Keratinocyte (primary cell): ENCODE data around the gene BCAS3.

Experiments used
- EZH2 ChIP-seq: IDR thresholded peaks from one replicate; pipeline ENCODE4 v1.6.1; 2012; ENCODE audit warnings: inconsistent platforms, mild to moderate bottlenecking, low read length, moderate library complexity
- TF ChIP-seq, protein P1 (sequence below), 3 experiments: IDR thresholded peaks in 1 of 3; conservative IDR thresholded peaks in 1 of 3; optimal IDR thresholded peaks in 1 of 3; 2 replicates in 2 of 3; 3 replicates in 1 of 3; pipeline versions ENCODE3 to v1.5.1; 2011; ENCODE audit warnings: low read length in 3 of 3, mild to moderate bottlenecking in 3 of 3, moderate library complexity in 2 of 3, control low read depth in 1 of 3, inconsistent platforms in 1 of 3; ENCODE audit not compliant: insufficient read depth in 2 of 3; ENCODE audit errors: extremely low read depth in 1 of 3

DNA sequence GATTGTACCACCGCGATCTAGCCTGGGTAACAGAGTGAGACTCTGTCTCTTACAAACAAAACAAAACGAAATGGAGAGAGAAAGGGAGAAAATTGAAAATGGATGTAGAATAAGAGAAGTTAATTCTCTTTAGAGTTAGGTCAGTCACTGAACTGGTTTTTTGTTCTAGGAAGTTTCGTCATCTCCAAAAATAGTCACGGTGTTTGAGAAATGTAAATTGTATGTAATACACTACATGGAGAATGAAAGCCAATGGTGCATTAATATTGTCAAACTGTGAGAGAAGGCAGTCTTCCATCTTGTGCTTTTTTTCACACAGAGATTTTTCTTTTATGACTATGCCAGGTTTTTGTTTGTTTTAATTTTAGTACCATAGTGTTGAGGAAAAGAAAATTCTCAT lies 145.9 kb downstream of the BCAS3 start:
- TF ChIP-seq, protein P1, sequence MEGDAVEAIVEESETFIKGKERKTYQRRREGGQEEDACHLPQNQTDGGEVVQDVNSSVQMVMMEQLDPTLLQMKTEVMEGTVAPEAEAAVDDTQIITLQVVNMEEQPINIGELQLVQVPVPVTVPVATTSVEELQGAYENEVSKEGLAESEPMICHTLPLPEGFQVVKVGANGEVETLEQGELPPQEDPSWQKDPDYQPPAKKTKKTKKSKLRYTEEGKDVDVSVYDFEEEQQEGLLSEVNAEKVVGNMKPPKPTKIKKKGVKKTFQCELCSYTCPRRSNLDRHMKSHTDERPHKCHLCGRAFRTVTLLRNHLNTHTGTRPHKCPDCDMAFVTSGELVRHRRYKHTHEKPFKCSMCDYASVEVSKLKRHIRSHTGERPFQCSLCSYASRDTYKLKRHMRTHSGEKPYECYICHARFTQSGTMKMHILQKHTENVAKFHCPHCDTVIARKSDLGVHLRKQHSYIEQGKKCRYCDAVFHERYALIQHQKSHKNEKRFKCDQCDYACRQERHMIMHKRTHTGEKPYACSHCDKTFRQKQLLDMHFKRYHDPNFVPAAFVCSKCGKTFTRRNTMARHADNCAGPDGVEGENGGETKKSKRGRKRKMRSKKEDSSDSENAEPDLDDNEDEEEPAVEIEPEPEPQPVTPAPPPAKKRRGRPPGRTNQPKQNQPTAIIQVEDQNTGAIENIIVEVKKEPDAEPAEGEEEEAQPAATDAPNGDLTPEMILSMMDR (optimal IDR thresholded peaks at IDR 0.05 in 1 of 3, IDR thresholded peaks at IDR 0.05 in 1 of 3, conservative IDR thresholded peaks at IDR 0.05 in 1 of 3; ENCODE audit: extremely low read depth in 1 of 3, insufficient read depth in 2 of 3, low read length in 3 of 3): no peak
- no peak for TF ChIP-seq EZH2
